Measurements from ENCODE around the gene FBN3.

DNA sequence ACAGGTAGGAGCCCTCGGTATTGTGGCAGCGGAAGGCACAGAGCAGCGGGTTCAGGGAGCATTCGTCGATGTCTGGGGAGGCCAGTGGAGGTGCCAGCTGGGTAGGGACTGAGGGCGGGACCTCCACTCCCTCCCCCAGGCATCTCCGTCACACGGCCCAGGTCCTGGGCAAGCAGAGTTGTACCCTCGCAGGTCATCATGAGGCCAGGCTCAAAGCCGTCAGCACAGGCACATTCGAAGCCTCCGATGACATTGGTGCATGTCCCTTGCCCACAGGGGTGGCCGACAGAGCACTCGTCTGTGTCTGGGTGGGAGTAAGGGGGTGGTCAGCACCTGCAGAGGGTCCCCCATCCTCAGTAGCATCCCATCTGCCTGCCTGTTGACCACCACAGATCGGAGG lies 61.5 kb downstream of the FBN3 start:
- TF ChIP-seq, protein P1, sequence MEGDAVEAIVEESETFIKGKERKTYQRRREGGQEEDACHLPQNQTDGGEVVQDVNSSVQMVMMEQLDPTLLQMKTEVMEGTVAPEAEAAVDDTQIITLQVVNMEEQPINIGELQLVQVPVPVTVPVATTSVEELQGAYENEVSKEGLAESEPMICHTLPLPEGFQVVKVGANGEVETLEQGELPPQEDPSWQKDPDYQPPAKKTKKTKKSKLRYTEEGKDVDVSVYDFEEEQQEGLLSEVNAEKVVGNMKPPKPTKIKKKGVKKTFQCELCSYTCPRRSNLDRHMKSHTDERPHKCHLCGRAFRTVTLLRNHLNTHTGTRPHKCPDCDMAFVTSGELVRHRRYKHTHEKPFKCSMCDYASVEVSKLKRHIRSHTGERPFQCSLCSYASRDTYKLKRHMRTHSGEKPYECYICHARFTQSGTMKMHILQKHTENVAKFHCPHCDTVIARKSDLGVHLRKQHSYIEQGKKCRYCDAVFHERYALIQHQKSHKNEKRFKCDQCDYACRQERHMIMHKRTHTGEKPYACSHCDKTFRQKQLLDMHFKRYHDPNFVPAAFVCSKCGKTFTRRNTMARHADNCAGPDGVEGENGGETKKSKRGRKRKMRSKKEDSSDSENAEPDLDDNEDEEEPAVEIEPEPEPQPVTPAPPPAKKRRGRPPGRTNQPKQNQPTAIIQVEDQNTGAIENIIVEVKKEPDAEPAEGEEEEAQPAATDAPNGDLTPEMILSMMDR (IDR thresholded peaks at IDR 0.05): no peak
- TF ChIP-seq POLR2AphosphoS5 (IDR thresholded peaks at IDR 0.05; ENCODE audit: low read depth, low read length): no peak

Data from Panc1 (cell line).